ENCODE data around the gene NTN5.
"Not testable (repeated sequence)": the region's sequence is repeated elsewhere in the genome, so short reads cannot be mapped to it uniquely, and the experiment has no call there.

NTN5 gene

DNA sequence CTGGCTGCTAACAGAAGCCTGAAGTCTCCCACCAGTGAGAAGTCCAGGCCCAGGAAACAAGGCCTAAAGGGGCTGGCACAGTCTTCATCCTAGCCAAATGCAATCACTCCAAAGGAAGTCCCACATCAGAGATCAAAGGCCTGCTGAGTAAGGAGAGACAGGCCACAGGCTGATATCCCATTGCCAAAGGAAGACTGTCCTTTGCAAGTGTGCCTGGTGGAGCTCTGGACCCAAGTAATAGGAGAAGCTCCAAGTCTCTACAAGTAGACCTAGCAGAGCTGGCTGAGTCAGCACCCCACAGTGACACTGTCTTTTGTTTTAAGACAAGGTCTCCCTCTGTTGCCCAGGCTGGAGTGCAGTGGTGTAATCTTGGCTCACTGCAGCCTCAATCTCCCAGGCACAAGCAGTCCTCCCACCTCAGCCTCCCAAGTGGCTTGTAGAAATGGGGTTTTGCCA lies 40.1 kb downstream of the NTN5 start:
- FAIRE-seq: no peak
- no peak for TF ChIP-seq POLR2AphosphoS5 (IDR thresholded peaks at IDR 0.05; ENCODE audit: low read depth, low read length)
- TF ChIP-seq POLR2A (IDR thresholded peaks at IDR 0.05; ENCODE audit: low read depth, low read length): no peak
- no peak for TF ChIP-seq TAF1 (IDR thresholded peaks at IDR 0.05; ENCODE audit: low read depth, low read length)
- TF ChIP-seq POU2F2 (IDR thresholded peaks at IDR 0.05; ENCODE audit: low read depth, low read length): no peak
- TF ChIP-seq PAX5 (IDR thresholded peaks at IDR 0.05; ENCODE audit: insufficient read depth, low read length, severe bottlenecking): no peak
- no peak for TF ChIP-seq SPI1 (IDR thresholded peaks at IDR 0.05; ENCODE audit: low read depth, low read length)

DNA sequence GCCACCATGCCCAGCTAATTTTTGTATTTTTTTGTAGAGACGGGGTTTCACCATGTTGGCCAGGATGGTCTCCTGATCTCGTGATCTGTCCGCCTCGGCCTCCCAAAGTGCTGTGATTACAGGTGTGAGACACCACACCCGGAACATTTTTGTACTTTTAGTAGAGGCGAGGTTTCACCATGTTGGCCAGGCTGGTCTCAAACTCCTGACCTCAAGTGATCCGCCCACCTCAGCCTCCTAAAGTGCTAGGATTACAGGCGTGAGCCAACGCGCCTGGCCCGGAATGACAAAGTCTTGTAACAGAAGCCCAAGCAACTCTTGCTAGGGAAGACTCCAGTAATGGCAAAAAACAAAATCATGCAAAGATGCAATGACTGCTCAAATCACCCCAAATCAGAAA lies 40.5 kb downstream of the NTN5 start:
- FAIRE-seq; DNase-seq (ENCODE audit: insufficient read length, low spot score): not testable (repeated sequence)

More for the DNA sequence above, 40.1 kb downstream of the NTN5 start:
- DNase-seq (ENCODE audit: insufficient read length, low spot score): no peak

DNA sequence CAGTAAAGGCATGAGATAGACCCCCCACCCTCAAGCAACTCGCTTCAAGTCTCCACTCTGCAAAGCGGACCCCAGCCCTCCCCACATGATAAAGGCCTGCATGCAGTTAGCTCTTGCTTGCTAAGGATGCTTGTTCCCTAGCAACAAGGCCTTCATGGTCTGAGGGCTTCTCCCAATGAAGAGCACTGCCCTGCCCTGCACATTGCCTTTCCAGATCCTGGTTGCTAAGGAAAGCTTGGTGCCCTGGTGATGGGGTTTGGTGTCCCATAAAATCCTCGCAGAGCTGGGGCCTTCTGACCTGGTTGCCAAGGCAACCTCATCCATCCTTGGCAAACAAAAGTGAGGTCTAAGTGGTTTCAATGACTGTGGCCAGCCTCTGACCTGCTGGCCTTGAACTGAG lies 41.6 kb downstream of the NTN5 start:
- DNase-seq (ENCODE audit: insufficient read length, low spot score) (no peak), FAIRE-seq (no peak)
- TF ChIP-seq SPI1 (IDR thresholded peaks at IDR 0.05; ENCODE audit: low read depth, low read length) (no peak), POU2F2 (IDR thresholded peaks at IDR 0.05; ENCODE audit: low read depth, low read length) (no peak), TAF1 (IDR thresholded peaks at IDR 0.05; ENCODE audit: low read depth, low read length) (no peak), PAX5 (IDR thresholded peaks at IDR 0.05; ENCODE audit: insufficient read depth, low read length, severe bottlenecking) (no peak), POLR2A (IDR thresholded peaks at IDR 0.05; ENCODE audit: low read depth, low read length) (no peak), POLR2AphosphoS5 (IDR thresholded peaks at IDR 0.05; ENCODE audit: low read depth, low read length) (no peak; the same call in 1 of the 2 replicates)

DNA sequence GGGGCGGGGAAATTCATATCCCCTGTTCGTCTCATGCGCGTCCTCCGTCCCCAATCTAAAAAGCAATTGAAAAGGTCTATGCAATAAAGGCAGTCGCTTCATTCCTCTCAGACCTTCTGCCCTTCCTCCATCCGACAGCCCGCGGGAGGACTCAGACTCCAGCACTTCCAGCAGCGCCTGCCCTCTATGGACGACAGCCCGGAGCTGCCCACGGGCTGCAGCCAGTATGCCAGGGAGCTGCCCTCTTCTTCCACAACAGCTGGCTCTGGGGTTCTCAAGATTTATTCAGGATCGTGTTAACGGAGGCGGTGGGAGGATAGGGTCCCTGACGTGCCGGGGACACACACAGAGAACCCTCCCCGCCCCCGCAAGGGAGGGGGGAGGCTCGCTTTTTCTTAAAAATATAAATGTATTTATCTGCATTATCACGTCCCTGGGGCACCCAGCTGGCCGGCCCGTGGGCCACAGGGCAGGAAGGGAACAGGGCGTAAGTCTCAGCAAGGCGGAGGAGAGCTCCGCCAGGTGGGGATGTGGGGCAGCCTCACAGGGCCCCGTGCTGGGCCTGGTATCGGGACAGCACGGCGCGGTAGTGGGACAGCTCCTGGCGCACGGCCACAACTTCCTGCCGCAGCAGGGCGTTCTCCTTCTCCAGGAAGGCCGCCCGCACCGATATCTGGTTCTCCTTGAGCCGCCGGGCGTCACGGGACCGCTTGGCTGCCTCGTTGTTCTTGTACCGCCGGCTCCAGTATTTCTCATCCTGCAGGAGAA lies 42.3 kb downstream of the NTN5 start:
- no peak for DNase-seq (ENCODE audit: insufficient read length, low spot score)
- FAIRE-seq: no peak
- TF ChIP-seq POU2F2 (IDR thresholded peaks at IDR 0.05; ENCODE audit: low read depth, low read length) (no peak), POLR2AphosphoS5 (IDR thresholded peaks at IDR 0.05; ENCODE audit: low read depth, low read length) (no peak), SPI1 (IDR thresholded peaks at IDR 0.05; ENCODE audit: low read depth, low read length) (no peak), PAX5 (IDR thresholded peaks at IDR 0.05; ENCODE audit: insufficient read depth, low read length, severe bottlenecking) (no peak), POLR2A (IDR thresholded peaks at IDR 0.05; ENCODE audit: low read depth, low read length) (no peak), TAF1 (IDR thresholded peaks at IDR 0.05; ENCODE audit: low read depth, low read length) (no peak)

DNA sequence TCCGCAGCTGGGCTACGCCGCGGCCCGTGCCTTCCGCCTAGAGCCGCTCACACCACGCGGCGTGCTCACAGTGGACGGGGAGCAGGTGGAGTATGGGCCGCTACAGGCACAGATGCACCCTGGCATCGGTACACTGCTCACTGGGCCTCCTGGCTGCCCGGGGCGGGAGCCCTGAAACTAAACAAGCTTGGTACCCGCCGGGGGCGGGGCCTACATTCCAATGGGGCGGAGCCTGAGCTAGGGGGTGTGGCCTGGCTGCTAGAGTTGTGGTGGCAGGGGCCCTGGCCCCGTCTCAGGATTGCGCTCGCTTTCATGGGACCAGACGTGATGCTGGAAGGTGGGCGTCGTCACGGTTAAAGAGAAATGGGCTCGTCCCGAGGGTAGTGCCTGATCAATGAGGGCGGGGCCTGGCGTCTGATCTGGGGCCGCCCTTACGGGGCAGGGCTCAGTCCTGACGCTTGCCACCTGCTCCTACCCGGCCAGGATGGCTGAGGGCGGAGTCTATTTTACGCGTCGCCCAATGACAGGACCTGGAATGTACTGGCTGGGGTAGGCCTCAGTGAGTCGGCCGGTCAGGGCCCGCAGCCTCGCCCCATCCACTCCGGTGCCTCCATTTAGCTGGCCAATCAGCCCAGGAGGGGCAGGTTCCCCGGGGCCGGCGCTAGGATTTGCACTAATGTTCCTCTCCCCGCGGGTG lies 43.1 kb downstream of the NTN5 start:
- no peak for DNase-seq (ENCODE audit: insufficient read length, low spot score)

DNA sequence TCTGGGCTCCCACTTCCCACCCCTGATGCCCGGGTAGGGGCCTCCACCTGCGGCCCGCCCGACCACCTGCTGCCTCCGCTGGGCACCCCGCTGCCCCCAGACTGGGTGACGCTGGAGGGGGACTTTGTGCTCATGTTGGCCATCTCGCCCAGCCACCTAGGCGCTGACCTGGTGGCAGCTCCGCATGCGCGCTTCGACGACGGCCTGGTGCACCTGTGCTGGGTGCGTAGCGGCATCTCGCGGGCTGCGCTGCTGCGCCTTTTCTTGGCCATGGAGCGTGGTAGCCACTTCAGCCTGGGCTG lies 43.6 kb downstream of the NTN5 start:
- TF ChIP-seq PAX5 (IDR thresholded peaks at IDR 0.05; ENCODE audit: insufficient read depth, low read length, severe bottlenecking) (no peak), POU2F2 (IDR thresholded peaks at IDR 0.05; ENCODE audit: low read depth, low read length) (no peak), POLR2A (IDR thresholded peaks at IDR 0.05; ENCODE audit: low read depth, low read length) (no peak), TAF1 (IDR thresholded peaks at IDR 0.05; ENCODE audit: low read depth, low read length) (no peak), POLR2AphosphoS5 (IDR thresholded peaks at IDR 0.05; ENCODE audit: low read depth, low read length) (no peak), SPI1 (IDR thresholded peaks at IDR 0.05; ENCODE audit: low read depth, low read length) (no peak)
- no peak for FAIRE-seq
- no peak for DNase-seq (ENCODE audit: insufficient read length, low spot score)

More for the DNA sequence above, 43.1 kb downstream of the NTN5 start:
- TF ChIP-seq TAF1 (IDR thresholded peaks at IDR 0.05; ENCODE audit: low read depth, low read length) (no peak), POLR2A (IDR thresholded peaks at IDR 0.05; ENCODE audit: low read depth, low read length) (no peak), SPI1 (IDR thresholded peaks at IDR 0.05; ENCODE audit: low read depth, low read length) (no peak), POLR2AphosphoS5 (IDR thresholded peaks at IDR 0.05; ENCODE audit: low read depth, low read length) (no peak), POU2F2 (IDR thresholded peaks at IDR 0.05; ENCODE audit: low read depth, low read length) (no peak), PAX5 (IDR thresholded peaks at IDR 0.05; ENCODE audit: insufficient read depth, low read length, severe bottlenecking) (no peak)
- FAIRE-seq: no peak

DNA sequence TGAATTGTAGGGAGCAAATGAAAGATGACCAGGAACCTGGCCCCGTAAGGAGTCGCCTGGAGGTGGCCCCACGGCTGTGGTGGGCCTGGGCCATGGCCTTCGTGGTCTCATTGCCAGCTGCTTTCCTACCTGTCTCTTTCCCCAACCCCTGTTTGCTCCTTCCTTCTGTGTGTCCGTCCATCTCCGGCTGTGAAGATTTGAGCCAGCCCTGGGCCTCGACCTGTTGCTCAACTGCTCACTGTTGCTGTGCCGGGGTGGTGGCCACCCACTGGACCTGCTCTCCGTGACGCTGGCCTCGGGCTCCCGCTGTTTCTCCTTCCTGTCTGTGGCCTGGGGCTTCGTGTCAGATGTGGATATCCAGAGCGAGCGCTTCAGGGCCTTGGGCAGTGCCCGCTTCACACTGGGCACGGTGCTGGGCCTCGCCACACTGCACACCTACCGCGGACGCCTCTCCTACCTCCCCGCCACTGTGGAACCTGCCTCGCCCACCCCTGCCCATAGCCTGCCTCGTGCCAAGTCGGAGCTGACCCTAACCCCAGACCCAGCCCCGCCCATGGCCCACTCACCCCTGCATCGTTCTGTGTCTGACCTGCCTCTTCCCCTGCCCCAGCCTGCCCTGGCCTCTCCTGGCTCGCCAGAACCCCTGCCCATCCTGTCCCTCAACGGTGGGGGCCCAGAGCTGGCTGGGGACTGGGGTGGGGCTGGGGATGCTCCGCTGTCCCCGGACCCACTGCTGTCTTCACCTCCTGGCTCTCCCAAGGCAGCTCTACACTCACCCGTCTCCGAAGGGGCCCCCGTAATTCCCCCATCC lies 44.1 kb downstream of the NTN5 start:
- FAIRE-seq (no peak), DNase-seq (ENCODE audit: insufficient read length, low spot score) (no peak)
- TF ChIP-seq POLR2AphosphoS5 (IDR thresholded peaks at IDR 0.05; ENCODE audit: low read depth, low read length) (no peak), POLR2A (IDR thresholded peaks at IDR 0.05; ENCODE audit: low read depth, low read length) (no peak), TAF1 (IDR thresholded peaks at IDR 0.05; ENCODE audit: low read depth, low read length) (no peak), SPI1 (IDR thresholded peaks at IDR 0.05; ENCODE audit: low read depth, low read length) (no peak)

DNA sequence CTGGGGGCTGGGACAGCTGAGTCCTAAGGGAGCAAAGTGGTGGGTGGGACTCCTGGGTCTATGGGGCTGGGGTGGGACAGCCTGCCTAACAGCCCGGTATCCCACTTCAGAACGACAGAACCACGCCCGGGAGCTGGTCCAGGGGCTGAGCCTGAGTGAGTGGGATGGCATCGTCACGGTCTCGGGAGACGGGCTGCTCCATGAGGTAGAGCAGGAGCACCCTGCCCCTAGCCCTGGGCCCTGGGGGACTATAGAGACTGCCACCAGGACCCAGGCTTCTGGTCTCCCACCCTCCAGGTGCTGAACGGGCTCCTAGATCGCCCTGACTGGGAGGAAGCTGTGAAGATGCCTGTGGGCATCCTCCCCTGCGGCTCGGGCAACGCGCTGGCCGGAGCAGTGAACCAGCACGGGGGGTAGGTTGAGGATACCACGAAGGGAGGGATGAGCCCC lies 44.9 kb downstream of the NTN5 start:
- DNase-seq (ENCODE audit: insufficient read length, low spot score) (no peak), FAIRE-seq (no peak)
- no peak for TF ChIP-seq POLR2A (IDR thresholded peaks at IDR 0.05; ENCODE audit: low read depth, low read length)
- TF ChIP-seq POU2F2 (IDR thresholded peaks at IDR 0.05; ENCODE audit: low read depth, low read length): no peak
- no peak for TF ChIP-seq POLR2AphosphoS5 (IDR thresholded peaks at IDR 0.05; ENCODE audit: low read depth, low read length)
- no peak for TF ChIP-seq SPI1 (IDR thresholded peaks at IDR 0.05; ENCODE audit: low read depth, low read length)
- TF ChIP-seq TAF1 (IDR thresholded peaks at IDR 0.05; ENCODE audit: low read depth, low read length): no peak
- TF ChIP-seq PAX5 (IDR thresholded peaks at IDR 0.05; ENCODE audit: insufficient read depth, low read length, severe bottlenecking): no peak

DNA sequence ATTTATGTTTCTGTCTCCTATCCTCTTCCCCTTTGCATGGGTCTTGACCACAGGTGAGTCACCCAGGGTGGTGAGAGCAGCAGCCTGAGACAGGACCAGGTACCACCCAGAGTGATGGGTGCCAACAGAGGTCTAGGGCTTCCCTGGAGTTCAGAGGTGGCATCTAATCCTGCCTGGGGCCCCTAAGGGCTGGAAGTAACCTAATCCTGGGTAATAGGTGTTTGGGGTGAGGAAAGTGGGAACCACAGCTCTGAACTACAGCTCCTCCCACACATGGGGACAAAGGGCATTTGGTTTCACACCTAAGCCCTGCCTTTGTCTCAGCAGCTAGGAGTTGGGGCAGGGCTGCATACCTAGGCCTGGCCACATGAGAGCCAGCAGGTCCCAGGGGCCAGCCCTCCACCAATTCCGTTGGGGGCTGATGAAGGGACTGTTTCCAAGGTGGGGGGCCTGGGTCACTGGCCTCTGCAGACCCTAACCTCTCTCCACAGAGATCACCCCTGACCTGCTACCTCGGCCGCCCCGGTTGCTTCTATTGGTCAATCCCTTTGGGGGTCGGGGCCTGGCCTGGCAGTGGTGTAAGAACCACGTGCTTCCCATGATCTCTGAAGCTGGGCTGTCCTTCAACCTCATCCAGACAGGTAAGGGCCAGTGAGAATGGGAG lies 45.5 kb downstream of the NTN5 start:
- FAIRE-seq: no peak
- no peak; the same call in 1 of the 2 replicates for TF ChIP-seq POLR2AphosphoS5 (IDR thresholded peaks at IDR 0.05; ENCODE audit: low read depth, low read length)
- no peak for TF ChIP-seq POLR2A (IDR thresholded peaks at IDR 0.05; ENCODE audit: low read depth, low read length)
- no peak for TF ChIP-seq TAF1 (IDR thresholded peaks at IDR 0.05; ENCODE audit: low read depth, low read length)
- no peak for TF ChIP-seq POU2F2 (IDR thresholded peaks at IDR 0.05; ENCODE audit: low read depth, low read length)
- TF ChIP-seq PAX5 (IDR thresholded peaks at IDR 0.05; ENCODE audit: insufficient read depth, low read length, severe bottlenecking): no peak
- DNase-seq (ENCODE audit: insufficient read length, low spot score): no peak

Measured in GM12891 (cell line).